Peyer's patch (tissue), 4 donors: Measurements from ENCODE around the gene MISP.

Experiments used
- CTCF ChIP-seq, 6 experiments: fragments of 450-650 bp in 4 of 6; fragments of 200-600 bp in 2 of 6; sonication (generic) in 1 of 6; IDR thresholded peaks; one replicate each; pipeline ENCODE4 v1.5.1; 2017 to 2019; ENCODE audit warnings: antibody characterized with exemption in 6 of 6, mild to moderate bottlenecking in 3 of 6, moderate library complexity in 1 of 6
- POLR2A ChIP-seq, 2 donors: fragments of 450-650 bp; IDR thresholded peaks; one replicate each; pipeline ENCODE4 v1.5.1; 2017; ENCODE audit warnings: antibody characterized with exemption in 2 of 2, mild to moderate bottlenecking in 2 of 2, moderate library complexity in 2 of 2

GRCh38 chr19:709196-709964 lies 41.5 kb upstream of the MISP start:
- TF ChIP-seq CTCF (IDR thresholded peaks at IDR 0.05) (no peak), POLR2A (IDR thresholded peaks at IDR 0.05) (no peak)
